Raji (cell line): Measurements from ENCODE around the gene GPC1.

Source experiments
- POLR2A ChIP-seq: IDR thresholded peaks from 2 replicates; pipeline ENCODE4 v1.6.1; 2011; ENCODE audit warnings: low read depth, low read length, control low read depth; ENCODE audit not compliant: insufficient read depth

Gene GPC1

GRCh38 chr2:240466579-240467148 lies 31.2 kb downstream of the GPC1 start:
- TF ChIP-seq POLR2A: no peak

GRCh38 chr2:240467149-240467642 lies 31.7 kb downstream of the GPC1 start:
- TF ChIP-seq POLR2A: no peak

GRCh38 chr2:240467659-240468302 lies 32.3 kb downstream of the GPC1 start:
- no peak for TF ChIP-seq POLR2A

GRCh38 chr2:240468303-240469238 lies 33.1 kb downstream of the GPC1 start:
- no peak for TF ChIP-seq POLR2A

- TF ChIP-seq POLR2A: no peak
Observed at GRCh38 chr2:240469239-240469636, 33.8 kb downstream of the GPC1 start.

GRCh38 chr2:240469740-240470139 lies 34.3 kb downstream of the GPC1 start:
- TF ChIP-seq POLR2A: no peak

GRCh38 chr2:240472078-240472790 lies 36.8 kb downstream of the GPC1 start:
- no peak for TF ChIP-seq POLR2A

- TF ChIP-seq POLR2A: no peak
Observed at GRCh38 chr2:240473211-240473610, 37.7 kb downstream of the GPC1 start.

- no peak for TF ChIP-seq POLR2A
Observed at GRCh38 chr2:240477916-240478315, 42.5 kb downstream of the GPC1 start.

GRCh38 chr2:240478346-240479110 lies 43.1 kb downstream of the GPC1 start:
- no peak for TF ChIP-seq POLR2A

- no peak for TF ChIP-seq POLR2A
Observed at GRCh38 chr2:240479111-240479501, 43.6 kb downstream of the GPC1 start.

- TF ChIP-seq POLR2A: no peak
Observed at GRCh38 chr2:240480834-240481623, 45.6 kb downstream of the GPC1 start.

GRCh38 chr2:240481720-240482119 lies 46.3 kb downstream of the GPC1 start:
- no peak for TF ChIP-seq POLR2A

GRCh38 chr2:240482141-240482540 lies 46.7 kb downstream of the GPC1 start:
- TF ChIP-seq POLR2A: no peak
